ENCODE results near the gene LRP2.

Gene LRP2

DNA sequence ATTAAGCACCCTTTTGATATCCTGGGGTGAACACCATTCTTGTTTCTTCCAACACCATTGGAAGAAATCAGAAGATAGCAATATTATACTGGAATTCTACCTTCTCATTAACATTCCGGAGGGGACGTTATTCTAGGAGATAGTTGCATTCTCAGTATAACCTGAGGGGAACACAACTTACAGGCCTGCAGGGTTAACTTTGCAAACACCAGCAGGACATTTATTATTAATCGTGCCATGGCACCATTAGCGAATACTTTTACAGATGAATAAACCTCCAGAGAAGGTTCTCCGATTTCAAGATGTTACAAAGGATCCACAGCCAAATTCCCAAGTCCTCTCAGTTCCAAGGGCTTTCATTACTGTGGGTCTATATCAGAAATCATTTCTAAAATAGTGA, 184.0 kb downstream of the LRP2 start:
- H3K4me1 ChIP-seq (ENCODE audit: insufficient read depth, low read length, poor library complexity, severe bottlenecking) = no peaks in the 10 kb centered on the region
- no peaks in the 10 kb centered on the region for H3K79me2 ChIP-seq (ENCODE audit: insufficient read depth, low read length)
- H2AFZ ChIP-seq (ENCODE audit: low read length) = no peak overlapping the region
- no peaks in the 10 kb centered on the region for H3K27me3 ChIP-seq (ENCODE audit: insufficient read depth, low read length, poor library complexity, severe bottlenecking)
- H3F3A ChIP-seq (ENCODE audit: low read depth) = no peaks in the 10 kb centered on the region
- H4K20me1 ChIP-seq (ENCODE audit: insufficient read depth, low read length, poor library complexity, severe bottlenecking) = no peaks in the 10 kb centered on the region
- H3K4me3 ChIP-seq (ENCODE audit: low read length, poor library complexity, severe bottlenecking) = no peak overlapping the region
- no peak for TF ChIP-seq EZH2phosphoT487 (IDR thresholded peaks at IDR 0.05; ENCODE audit: borderline replicate concordance)
- TF ChIP-seq, protein P1, sequence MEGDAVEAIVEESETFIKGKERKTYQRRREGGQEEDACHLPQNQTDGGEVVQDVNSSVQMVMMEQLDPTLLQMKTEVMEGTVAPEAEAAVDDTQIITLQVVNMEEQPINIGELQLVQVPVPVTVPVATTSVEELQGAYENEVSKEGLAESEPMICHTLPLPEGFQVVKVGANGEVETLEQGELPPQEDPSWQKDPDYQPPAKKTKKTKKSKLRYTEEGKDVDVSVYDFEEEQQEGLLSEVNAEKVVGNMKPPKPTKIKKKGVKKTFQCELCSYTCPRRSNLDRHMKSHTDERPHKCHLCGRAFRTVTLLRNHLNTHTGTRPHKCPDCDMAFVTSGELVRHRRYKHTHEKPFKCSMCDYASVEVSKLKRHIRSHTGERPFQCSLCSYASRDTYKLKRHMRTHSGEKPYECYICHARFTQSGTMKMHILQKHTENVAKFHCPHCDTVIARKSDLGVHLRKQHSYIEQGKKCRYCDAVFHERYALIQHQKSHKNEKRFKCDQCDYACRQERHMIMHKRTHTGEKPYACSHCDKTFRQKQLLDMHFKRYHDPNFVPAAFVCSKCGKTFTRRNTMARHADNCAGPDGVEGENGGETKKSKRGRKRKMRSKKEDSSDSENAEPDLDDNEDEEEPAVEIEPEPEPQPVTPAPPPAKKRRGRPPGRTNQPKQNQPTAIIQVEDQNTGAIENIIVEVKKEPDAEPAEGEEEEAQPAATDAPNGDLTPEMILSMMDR (conservative IDR thresholded peaks at IDR 0.05; ENCODE audit: low read length) = no peak
- H3K9me3 ChIP-seq (ENCODE audit: insufficient read depth, low read depth, low read length) = no peaks in the 10 kb centered on the region
- no peaks in the 10 kb centered on the region for H3K36me3 ChIP-seq (ENCODE audit: insufficient read depth, low read length)
- H3K9ac ChIP-seq (ENCODE audit: low read depth, low read length, poor library complexity, severe bottlenecking) = no peak overlapping the region
- no peaks in the 10 kb centered on the region for H3K9me2 ChIP-seq (replicated peaks; ENCODE audit: low read depth, low read length)
- no peak overlapping the region for H3K4me2 ChIP-seq (ENCODE audit: low read depth, low read length, poor library complexity, severe bottlenecking)

GRCh38 chr2:169175112-169175511, 187.2 kb downstream of the LRP2 start:
- Histone ChIP-seq H3K9me2 (replicated peaks; ENCODE audit: low read depth, low read length) (no peaks in the 10 kb centered on the region), H3K36me3 (ENCODE audit: insufficient read depth, low read length) (no peaks in the 10 kb centered on the region), H3K4me3 (ENCODE audit: low read length, poor library complexity, severe bottlenecking) (no peak overlapping the region), H3K79me2 (ENCODE audit: insufficient read depth, low read length) (no peaks in the 10 kb centered on the region), H3F3A (ENCODE audit: low read depth) (no peaks in the 10 kb centered on the region), H3K9ac (ENCODE audit: low read depth, low read length, poor library complexity, severe bottlenecking) (no peak overlapping the region), H3K9me3 (ENCODE audit: insufficient read depth, low read depth, low read length) (no peaks in the 10 kb centered on the region), H3K27me3 (ENCODE audit: insufficient read depth, low read length, poor library complexity, severe bottlenecking) (no peaks in the 10 kb centered on the region), H3K4me1 (ENCODE audit: insufficient read depth, low read length, poor library complexity, severe bottlenecking) (no peaks in the 10 kb centered on the region), H3K4me2 (ENCODE audit: low read depth, low read length, poor library complexity, severe bottlenecking) (no peak overlapping the region), H2AFZ (ENCODE audit: low read length) (no peak overlapping the region), H4K20me1 (ENCODE audit: insufficient read depth, low read length, poor library complexity, severe bottlenecking) (no peaks in the 10 kb centered on the region)
- no peak for TF ChIP-seq EZH2phosphoT487 (IDR thresholded peaks at IDR 0.05; ENCODE audit: borderline replicate concordance)
- TF ChIP-seq, protein P1 (conservative IDR thresholded peaks at IDR 0.05; ENCODE audit: low read length) = no peak

DNA sequence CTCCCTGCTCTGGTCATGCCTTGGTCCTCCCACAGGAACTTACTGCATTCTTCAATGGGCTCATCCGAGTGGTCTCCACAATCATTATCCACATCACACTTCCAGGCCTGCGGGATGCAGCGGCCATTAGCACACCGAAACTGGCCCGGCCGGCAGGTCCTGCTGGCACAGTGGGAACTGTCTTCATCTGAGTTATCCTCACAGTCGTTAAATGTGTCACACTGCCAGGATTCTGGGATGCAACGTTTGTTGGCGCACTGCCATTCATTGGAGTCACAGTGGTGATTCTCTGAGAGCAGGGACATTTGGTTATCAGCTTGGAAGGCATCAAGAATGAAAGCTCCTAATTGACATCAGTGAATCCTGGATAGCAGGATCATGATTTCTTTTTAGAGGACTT, 188.5 kb downstream of the LRP2 start:
- Histone ChIP-seq H3K4me3 (ENCODE audit: low read length, poor library complexity, severe bottlenecking) (no peak overlapping the region), H3K36me3 (ENCODE audit: insufficient read depth, low read length) (no peaks in the 10 kb centered on the region), H3K27me3 (ENCODE audit: insufficient read depth, low read length, poor library complexity, severe bottlenecking) (no peaks in the 10 kb centered on the region), H3K9me2 (replicated peaks; ENCODE audit: low read depth, low read length) (no peaks in the 10 kb centered on the region), H3K9ac (ENCODE audit: low read depth, low read length, poor library complexity, severe bottlenecking) (no peak overlapping the region), H4K20me1 (ENCODE audit: insufficient read depth, low read length, poor library complexity, severe bottlenecking) (no peaks in the 10 kb centered on the region), H3K9me3 (ENCODE audit: insufficient read depth, low read depth, low read length) (no peaks in the 10 kb centered on the region), H3K79me2 (ENCODE audit: insufficient read depth, low read length) (no peaks in the 10 kb centered on the region), H3F3A (ENCODE audit: low read depth) (no peaks in the 10 kb centered on the region), H3K4me1 (ENCODE audit: insufficient read depth, low read length, poor library complexity, severe bottlenecking) (no peaks in the 10 kb centered on the region), H3K4me2 (ENCODE audit: low read depth, low read length, poor library complexity, severe bottlenecking) (no peak overlapping the region), H2AFZ (ENCODE audit: low read length) (no peak overlapping the region)
- no peak for TF ChIP-seq EZH2phosphoT487 (IDR thresholded peaks at IDR 0.05; ENCODE audit: borderline replicate concordance)
- TF ChIP-seq, protein P1 (conservative IDR thresholded peaks at IDR 0.05; ENCODE audit: low read length) = no peak

All from Loucy (cell line).